HepG2 (cell line): ENCODE measurements around the gene ZNF544. TPM values are rescaled to one million over a fixed set of nuclear protein-coding genes. Genes with fewer than 3 reads are reported as not detected.

Experiments
- AHDC1 ChIP-seq: sonication (generic); formaldehyde crosslinking; IDR thresholded peaks from 2 replicates; pipeline ENCODE4 v1.5.1; 2020; ENCODE audit warnings: mild to moderate bottlenecking, missing genetic modification reagents, borderline replicate concordance
- CREB1 ChIP-seq, 2 experiments: fragments of 450-650 bp in 1 of 2; IDR thresholded peaks; 2 replicates each; pipeline ENCODE4 v1.6.1; 2016 to 2017; ENCODE audit warnings: control low read depth in 1 of 2, mild to moderate bottlenecking in 1 of 2, missing compliant biosample characterization in 1 of 2, missing genetic modification characterization in 1 of 2
- DNMT1 ChIP-seq: sonication (generic); formaldehyde crosslinking; IDR thresholded peaks from 2 replicates; pipeline ENCODE4 v1.5.1; 2020; ENCODE audit warnings: mild to moderate bottlenecking, missing genetic modification reagents
- FLYWCH1 ChIP-seq: sonication (generic); formaldehyde crosslinking; IDR thresholded peaks from 2 replicates; pipeline ENCODE4 v1.8.1; 2023; ENCODE audit warnings: mild to moderate bottlenecking, missing genetic modification reagents
- IRF1 ChIP-seq: sonication (generic); formaldehyde crosslinking; IDR thresholded peaks from 2 replicates; pipeline ENCODE4 v1.4.0; 2020; ENCODE audit warnings: low read depth, mild to moderate bottlenecking, missing genetic modification reagents
- MEIS1 ChIP-seq: sonication (generic); formaldehyde crosslinking; IDR thresholded peaks from 2 replicates; pipeline ENCODE4 v1.9.0; 2021; ENCODE audit warnings: mild to moderate bottlenecking, missing genetic modification reagents, moderate library complexity, borderline replicate concordance
- MTERF4 ChIP-seq: sonication (generic); formaldehyde crosslinking; IDR thresholded peaks from 2 replicates; pipeline ENCODE4 v1.8.0; 2023; ENCODE audit warnings: mild to moderate bottlenecking, missing genetic modification reagents
- NFKB2 ChIP-seq: sonication (generic); formaldehyde crosslinking; IDR thresholded peaks from 2 replicates; pipeline ENCODE4 v1.4.0; 2020; ENCODE audit warnings: missing genetic modification reagents, borderline replicate concordance
- POGZ ChIP-seq: sonication (generic); formaldehyde crosslinking; IDR thresholded peaks from 2 replicates; pipeline ENCODE4 v1.4.0; 2020; ENCODE audit warnings: mild to moderate bottlenecking, missing genetic modification reagents
- SIX4 ChIP-seq: sonication (generic); formaldehyde crosslinking; IDR thresholded peaks from 2 replicates; pipeline ENCODE4 v1.4.0; 2020; ENCODE audit warnings: missing genetic modification reagents
- SP140L ChIP-seq: sonication (generic); formaldehyde crosslinking; IDR thresholded peaks from 2 replicates; pipeline ENCODE4 v1.4.0; 2020; ENCODE audit warnings: missing genetic modification reagents, borderline replicate concordance
- SP2 ChIP-seq: sonication (generic); formaldehyde crosslinking; IDR thresholded peaks from 2 replicates; pipeline ENCODE4 v1.5.1; 2020; ENCODE audit warnings: mild to moderate bottlenecking, missing genetic modification reagents
- ZFP91 ChIP-seq: sonication (generic); formaldehyde crosslinking; IDR thresholded peaks from 2 replicates; pipeline ENCODE4 v1.9.0; 2022; ENCODE audit warnings: missing genetic modification reagents, mild to moderate bottlenecking, borderline replicate concordance
- ZFYVE20 ChIP-seq: sonication (generic); formaldehyde crosslinking; IDR thresholded peaks from 2 replicates; pipeline ENCODE4 v1.8.0; 2023; ENCODE audit warnings: low read depth, mild to moderate bottlenecking, moderate library complexity, missing genetic modification reagents, borderline replicate concordance
- ZNF225 ChIP-seq: sonication (generic); formaldehyde crosslinking; IDR thresholded peaks from 2 replicates; pipeline ENCODE4 v1.4.0; 2020; ENCODE audit warnings: mild to moderate bottlenecking, missing genetic modification reagents
- ZNF33B ChIP-seq: sonication (generic); formaldehyde crosslinking; IDR thresholded peaks from 2 replicates; pipeline ENCODE4 v1.5.1; 2020; ENCODE audit warnings: mild to moderate bottlenecking, missing genetic modification reagents
- ZNF34 ChIP-seq: sonication (generic); formaldehyde crosslinking; IDR thresholded peaks from 2 replicates; pipeline ENCODE4 v1.4.0; 2020; ENCODE audit warnings: mild to moderate bottlenecking, missing genetic modification reagents, borderline replicate concordance
- ZNF44 ChIP-seq: sonication (generic); formaldehyde crosslinking; IDR thresholded peaks from 2 replicates; pipeline ENCODE4 v1.5.1; 2020; ENCODE audit warnings: mild to moderate bottlenecking, missing genetic modification reagents
- ZNF652 ChIP-seq: IDR thresholded peaks from 2 replicates; pipeline ENCODE4 v1.6.1; 2016; ENCODE audit warnings: low read depth, borderline replicate concordance
- polyA plus RNA-seq, 8 experiments: library from polyadenylated mRNA; depleted of rRNA in 3 of 8; stranded (reverse) in 7 of 8; unstranded in 1 of 8; fragments of >200 nt; fragmentation: Illumina TruSeq in 4 of 8; extraction: Trizol in 4 of 8; gene quantifications; 2 replicates each; pipeline versions ENCODE4 v1.2.1 to v1.2.3, GENCODE V29; 2011 to 2016; ENCODE audit warnings: low read depth in 4 of 8, missing spikeins in 1 of 8, mixed read lengths in 1 of 8; ENCODE audit not compliant: insufficient read depth in 1 of 8
- total RNA-seq, 5 experiments: library from RNA; depleted of rRNA; stranded (reverse); fragments of >200 nt; fragmentation: Illumina TruSeq; extraction: Trizol; gene quantifications; 2 replicates each; pipeline ENCODE4 v1.2.3, GENCODE V29; 2016; ENCODE audit warnings: low read depth in 1 of 5

The ZNF544 gene
- total and polyA plus RNA-seq, 2 of the 13 experiments (the other 11 are each of a cell fraction or from before 2014, with no cell fraction given): 13.1 to 17.0 TPM

- TF ChIP-seq ZNF34: no peak
- TF ChIP-seq SP140L: peak; percentile 33; the same call in 1 of the 2 replicates
- TF ChIP-seq CREB1 (IDR thresholded peaks at IDR 0.05): peak; percentile 77
- peak; percentile 93 for TF ChIP-seq CREB1 (CRISPR knock-in tag; IDR thresholded peaks at IDR 0.05)
- peak; percentile 77 for TF ChIP-seq ZFP91 (CRISPR knock-in tag)
- peak; percentile 78; the same call in 1 of the 2 replicates for TF ChIP-seq MEIS1 (CRISPR knock-in tag)
- TF ChIP-seq ZNF44 (CRISPR knock-in tag): no peak
- TF ChIP-seq IRF1 (CRISPR knock-in tag): no peak
- TF ChIP-seq AHDC1 (CRISPR knock-in tag): no peak
- peak; percentile 68; the same call in 1 of the 2 replicates for TF ChIP-seq NFKB2
- TF ChIP-seq ZNF652 (CRISPR knock-in tag): no peak
- TF ChIP-seq FLYWCH1 (CRISPR knock-in tag): no peak
- peak; percentile 79; the same call in 1 of the 2 replicates for TF ChIP-seq DNMT1 (CRISPR knock-in tag)
- TF ChIP-seq SP2 (CRISPR knock-in tag): peak; percentile 65
- TF ChIP-seq ZNF225 (CRISPR knock-in tag): peak; percentile 76; the same call in 1 of the 2 replicates
- no peak; the same call in 1 of the 2 replicates for TF ChIP-seq POGZ (CRISPR knock-in tag)
- peak; percentile 62; the same call in 1 of the 2 replicates for TF ChIP-seq MTERF4 (CRISPR knock-in tag)
- no peak for TF ChIP-seq SIX4 (CRISPR knock-in tag)
- TF ChIP-seq ZNF33B: no peak
- 0 out of 2 replicates have a peak, but pooled peaks have one; percentile 62 for TF ChIP-seq ZFYVE20 (CRISPR knock-in tag)
Observed at GRCh38 chr19:58305065-58305931, 76.6 kb downstream of the ZNF544 start, which contains the start of gene ERVK3-1 (continued).
